ENCODE results near the gene ANKDD1B. TPM values are rescaled to one million over a fixed set of nuclear protein-coding genes. Genes with fewer than 3 reads are reported as not detected.
"Not testable (repeated sequence)": the region's sequence is repeated elsewhere in the genome, so short reads cannot be mapped to it uniquely, and the experiment has no call there.

The ANKDD1B gene
- total RNA-seq, 1 donor from 2014 or later, result 0.28 TPM

DNA sequence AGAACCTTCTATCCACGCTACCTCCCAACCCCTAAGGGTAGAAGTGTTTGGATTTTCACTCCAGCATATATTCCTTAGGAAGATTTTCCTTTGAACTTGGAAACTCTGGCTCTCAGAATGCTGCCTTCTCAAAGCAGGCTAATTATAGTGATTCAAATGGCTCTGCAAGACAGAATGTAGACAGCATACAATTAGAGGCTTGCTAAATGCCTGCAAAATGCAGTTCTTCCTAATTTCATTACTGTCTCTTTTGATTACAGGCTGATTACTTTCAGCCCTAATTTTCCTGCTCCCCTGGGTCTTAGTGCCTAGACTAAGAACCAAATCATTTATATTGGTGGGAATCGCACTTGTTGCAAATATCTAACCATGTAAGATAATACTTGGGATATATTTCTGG is 50.8 kb downstream of the ANKDD1B start:
- no peak for ATAC-seq

DNA sequence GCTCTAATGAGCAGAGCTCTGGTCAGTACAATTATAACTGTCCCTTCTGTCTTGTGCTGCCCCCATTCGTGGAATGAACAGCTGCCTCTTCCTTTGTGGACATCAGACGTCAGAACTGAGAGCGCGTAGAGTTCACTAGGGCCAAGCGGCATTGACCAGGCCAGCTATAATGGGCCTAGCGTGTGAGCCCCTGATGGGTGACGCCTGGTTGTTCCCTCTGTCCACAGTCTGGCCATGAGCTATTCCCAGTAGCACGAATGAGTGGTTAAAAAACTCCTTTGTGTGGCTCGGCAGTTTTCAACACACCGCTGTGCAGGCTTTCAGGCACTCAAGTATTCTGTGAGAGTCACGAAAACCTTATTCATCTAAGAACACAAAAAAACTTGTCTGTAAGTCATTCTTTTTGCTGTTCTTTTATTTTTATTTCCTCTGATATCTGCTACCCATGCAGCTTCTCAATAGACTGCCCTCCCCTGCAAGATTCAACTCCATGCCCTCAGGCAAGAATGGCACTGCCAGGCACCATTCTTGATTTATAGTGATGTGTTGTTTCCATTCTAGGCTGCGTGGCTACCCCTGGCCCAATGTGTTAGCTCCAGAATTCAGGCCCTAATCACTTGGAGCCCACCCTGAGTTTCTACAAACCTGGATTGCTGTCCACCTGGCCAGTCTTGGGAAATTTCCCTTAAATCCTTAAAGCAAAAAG is 52.5 kb downstream of the ANKDD1B start:
- ATAC-seq, result no peak

DNA sequence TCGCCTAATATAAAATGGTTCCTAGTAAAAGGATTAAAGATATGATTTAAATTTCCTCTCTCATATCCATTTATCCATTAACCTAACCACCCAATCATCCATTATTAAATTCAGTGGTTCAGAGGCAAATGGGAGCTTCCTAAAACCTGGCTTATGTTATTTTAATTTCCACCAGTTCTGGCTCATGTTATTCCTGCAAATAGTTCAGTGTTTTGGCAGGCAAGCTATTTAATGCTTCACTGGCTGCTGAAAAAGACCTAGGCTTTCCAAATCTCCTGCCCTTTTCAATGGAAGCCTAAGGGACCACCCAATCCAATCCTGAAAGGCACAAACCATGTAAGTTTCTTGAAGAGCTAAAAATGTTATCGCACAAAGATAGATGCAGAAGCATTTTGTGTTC is 53.7 kb downstream of the ANKDD1B start:
- no peak for ATAC-seq

DNA sequence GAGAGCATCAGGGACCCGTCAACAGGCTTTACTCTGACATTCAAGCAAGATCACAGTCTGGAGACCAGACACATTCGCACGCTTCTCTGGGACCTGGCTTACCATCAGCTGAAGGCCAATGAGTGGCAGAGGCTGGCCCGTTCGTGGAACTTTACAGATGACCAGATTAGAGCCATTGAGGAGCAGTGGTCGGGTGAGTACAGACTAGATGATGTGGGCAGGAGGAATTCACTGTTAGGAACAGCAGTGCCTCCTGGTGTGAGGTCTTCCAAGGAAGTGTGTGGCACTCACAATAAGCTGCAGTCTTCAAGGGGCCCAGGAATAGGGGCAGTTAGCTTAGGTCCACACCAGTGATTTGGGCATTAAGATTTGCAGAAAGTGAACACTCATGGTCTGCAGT is 55.5 kb downstream of the ANKDD1B start:
- no peak for ATAC-seq

DNA sequence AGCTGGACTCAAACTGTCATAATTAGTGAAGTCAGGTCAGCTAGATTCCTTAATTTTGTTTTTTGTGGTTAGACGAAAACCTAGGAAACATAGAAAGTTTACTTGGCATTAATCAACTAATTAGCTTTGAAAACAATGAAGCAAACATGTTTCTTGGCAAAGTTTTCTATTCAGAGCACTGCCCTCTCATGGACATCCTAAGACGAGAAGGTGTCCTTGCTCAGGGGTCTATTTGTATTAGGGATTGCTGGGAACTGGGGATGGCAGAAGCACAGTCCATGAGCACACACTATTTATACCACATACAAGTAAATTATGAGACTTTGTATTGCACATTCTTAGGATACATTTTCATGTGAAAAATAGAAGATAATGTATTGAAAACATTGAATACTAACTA is 56.3 kb downstream of the ANKDD1B start:
- no peak for ATAC-seq

DNA sequence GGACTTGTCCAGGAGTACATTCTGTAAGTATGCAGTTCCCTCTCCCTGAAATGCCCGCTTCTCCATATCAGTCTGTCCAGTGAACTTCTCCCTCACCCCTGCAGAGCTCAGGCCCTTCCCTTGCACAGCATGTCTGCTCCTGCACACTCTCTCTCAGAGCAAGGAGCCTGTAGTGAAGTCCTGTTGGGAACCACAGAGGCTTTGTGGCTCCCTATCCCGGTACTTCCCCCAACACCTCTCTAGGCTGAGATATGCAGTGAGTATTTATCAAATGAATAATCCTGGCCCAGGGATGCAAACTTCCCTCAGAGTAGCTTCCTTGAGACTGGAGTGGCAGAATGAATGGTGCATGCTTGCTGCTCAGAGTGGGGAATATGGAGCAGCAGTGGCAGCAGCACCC is 57.2 kb downstream of the ANKDD1B start:
- ATAC-seq, result peak; percentile 22

DNA sequence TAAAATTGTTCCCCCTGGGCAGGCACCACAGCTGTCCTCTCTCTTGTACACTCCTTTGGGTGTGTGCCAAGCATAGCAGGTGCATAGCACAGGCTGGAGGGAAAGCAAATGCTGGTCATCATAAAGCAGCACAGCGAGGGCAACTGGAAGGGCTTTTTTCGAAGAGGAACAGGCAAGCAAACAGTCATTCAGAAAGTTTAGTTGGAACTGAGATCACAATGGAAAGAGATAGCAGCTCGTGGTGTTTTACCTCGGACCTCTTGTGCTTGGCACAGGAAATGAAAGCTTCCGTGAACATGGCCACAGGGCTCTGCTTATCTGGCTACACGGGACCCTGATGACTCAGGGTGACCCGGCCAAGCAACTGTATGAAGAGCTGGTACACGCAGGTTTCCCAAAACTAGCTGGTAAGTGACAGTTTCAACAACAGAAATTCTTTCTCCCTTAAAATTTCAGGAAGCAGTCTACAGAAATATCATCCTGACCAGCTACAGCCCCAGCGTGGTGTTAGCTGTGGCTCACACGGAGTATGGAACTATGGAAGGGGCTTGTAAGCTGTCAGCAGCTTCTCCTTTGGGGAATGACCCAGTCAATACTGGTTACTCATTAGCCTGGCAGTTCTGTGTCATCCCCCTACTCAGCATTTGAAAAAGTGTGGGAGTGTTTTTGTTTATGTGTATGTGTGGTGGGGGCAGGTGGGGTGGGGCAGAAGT is 57.9 kb downstream of the ANKDD1B start:
- peak; percentile 57 for ATAC-seq

DNA sequence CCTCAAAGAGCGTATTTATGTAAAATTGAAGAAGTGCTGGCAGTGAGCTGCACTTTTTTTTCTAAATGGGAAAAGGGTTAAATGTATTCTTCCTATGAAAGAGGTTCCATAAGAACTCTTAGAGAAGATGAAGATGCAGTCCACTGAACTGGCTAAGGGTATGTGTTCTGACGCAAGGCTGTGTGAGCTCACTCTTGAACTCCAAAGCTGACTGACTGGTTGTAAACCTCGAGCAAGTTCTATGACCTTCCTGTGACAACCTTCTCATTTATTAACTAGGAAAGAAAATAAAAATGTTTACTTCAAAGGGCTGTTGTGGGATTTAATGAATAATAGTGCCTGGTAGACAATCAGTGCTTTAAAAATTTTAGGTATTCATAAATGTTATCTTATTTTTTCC is 59.3 kb downstream of the ANKDD1B start:
- ATAC-seq, result no peak

DNA sequence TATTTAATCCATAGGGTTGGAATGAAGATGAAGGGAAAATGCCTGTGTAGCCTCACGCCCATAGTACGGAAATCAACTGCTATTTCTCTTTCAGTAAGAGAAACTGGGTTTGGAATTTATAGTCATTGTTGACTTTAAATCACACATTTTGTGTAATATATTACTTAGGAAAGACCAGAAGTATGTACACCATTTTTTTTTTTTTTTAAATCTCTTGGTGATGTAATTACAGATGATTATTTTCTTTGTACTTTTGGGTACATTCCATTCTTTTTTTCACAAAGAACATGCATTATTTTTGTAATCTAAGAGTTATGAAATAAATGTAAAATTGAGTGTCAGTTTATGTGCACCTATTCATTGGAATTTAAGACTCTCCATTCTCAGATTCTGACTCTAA is 60.3 kb downstream of the ANKDD1B start:
- no peak for ATAC-seq

DNA sequence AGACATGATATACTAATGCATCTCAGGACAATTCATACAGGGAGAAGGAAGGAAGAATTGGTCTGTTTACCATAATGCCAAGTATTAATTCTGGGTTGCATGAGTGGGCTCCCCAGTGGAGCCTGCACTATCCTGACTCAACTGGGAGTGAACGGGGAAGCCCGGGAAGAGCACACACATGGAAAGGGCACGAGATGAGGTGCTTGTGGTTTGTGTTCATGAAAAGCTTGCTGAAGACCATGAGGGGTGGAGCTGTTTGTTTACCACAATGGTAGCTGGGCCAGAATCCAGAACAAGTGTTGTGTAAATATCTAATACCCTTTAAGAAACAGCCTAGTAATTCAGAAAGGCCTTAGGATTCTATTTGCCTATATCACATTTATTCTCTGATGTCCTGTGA is 61.4 kb downstream of the ANKDD1B start:
- ATAC-seq, result no peak

DNA sequence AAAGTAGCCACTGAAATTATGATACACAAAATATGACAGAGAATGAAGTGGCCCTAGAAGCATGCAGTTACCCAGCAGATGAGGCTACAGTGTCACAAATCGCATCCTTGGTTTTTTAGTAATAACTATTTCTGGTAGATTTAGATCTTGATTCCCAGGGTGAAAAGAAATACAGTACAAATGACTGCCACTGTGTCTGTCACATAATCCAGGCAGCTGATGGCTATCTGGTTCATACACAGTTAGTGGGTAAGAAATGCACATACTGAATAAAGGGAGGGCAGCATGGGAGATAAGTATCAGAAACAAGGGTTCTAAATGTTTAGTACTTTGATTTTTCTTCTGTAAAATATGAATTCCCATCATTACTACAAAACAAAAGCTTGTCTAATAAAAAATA is 64.5 kb downstream of the ANKDD1B start:
- ATAC-seq, result no peak

DNA sequence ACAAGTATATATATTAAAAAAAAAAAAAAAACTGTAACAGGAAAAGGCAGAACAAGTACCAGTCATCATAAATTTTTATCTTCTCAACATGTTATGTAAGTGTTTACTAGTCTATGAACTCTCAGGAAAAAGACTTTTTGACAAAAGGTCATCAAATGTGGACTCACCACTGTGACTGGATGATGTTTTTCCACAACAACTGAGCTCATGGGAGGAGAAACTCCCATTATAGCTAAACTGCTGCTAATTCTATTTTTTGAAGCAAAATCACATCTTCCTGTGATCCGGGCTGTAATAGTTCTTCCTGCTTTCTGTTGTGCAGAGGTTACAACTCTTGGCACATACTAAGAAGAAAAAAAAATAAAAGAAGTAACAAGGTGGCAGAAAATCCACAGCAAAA is 66.4 kb downstream of the ANKDD1B start:
- ATAC-seq, result no peak

DNA sequence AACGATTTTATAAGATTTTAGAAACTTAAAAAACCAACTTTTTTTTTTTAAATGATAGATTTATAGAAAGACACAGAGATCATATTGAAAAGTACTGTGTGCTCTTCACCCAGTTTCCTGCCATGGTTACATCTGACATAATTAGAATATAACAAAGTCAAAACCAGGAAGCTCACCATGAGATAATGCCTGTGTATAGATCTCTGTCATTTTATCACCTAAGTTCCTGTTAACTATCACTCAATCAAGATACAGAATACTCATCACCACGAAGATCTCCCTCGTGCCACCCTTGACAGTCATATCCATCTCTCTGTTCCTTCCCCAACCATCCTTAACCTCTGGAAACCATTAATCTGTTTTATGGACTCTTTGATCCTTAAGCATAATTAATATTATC is 66.9 kb downstream of the ANKDD1B start:
- ATAC-seq, result no peak

DNA sequence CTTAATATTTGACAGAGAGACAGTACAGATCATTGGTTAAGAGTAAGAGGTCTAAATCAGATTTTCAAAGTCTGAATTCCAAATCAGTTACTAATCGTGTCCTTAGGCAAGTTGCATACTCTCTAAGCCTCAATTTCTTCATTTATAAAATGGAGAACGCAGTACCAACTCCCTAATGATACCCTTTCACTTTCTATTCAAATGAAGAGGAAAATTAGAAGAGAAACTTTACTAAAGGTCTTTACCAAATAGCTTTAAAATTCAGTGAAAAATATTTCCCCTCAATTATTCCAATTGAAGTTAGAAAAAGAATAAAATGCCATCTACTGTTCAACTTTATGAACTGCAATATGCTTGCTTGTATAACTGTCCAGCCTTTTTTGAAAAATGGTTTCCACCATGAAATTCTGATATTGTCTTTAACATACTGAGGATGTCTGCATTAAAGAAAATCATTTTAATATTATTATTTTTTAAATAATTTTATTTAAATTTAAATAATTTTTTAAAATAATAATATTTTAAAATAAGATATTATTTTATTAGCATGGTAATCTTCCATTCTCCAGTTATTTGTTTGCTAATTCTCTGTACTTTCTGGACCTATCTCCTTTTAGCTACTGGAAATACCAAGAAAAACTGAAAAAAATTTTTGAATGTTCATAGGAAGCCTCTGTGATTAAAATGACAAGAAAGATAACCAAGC is 70.0 kb downstream of the ANKDD1B start:
- no peak for ATAC-seq

DNA sequence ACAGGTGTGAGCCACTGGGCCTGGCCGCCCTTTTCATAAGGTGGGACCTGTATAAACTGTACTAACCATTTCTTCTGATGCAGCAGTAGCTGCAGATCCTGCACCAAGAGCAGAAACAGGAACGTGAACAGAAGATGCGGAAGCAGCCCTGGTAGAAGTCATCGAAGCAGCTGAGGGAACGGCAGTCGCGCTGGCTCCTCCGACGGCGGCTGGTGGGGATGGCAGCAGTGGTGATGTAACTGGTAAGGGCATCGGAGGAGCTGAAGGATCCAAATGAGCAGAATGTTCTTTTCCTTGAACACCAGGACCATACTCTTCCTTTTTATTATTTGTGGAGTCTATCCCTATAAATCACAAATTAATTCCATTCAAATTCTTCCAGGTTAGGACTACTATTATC is 73.9 kb downstream of the ANKDD1B start:
- no peak for ATAC-seq

DNA sequence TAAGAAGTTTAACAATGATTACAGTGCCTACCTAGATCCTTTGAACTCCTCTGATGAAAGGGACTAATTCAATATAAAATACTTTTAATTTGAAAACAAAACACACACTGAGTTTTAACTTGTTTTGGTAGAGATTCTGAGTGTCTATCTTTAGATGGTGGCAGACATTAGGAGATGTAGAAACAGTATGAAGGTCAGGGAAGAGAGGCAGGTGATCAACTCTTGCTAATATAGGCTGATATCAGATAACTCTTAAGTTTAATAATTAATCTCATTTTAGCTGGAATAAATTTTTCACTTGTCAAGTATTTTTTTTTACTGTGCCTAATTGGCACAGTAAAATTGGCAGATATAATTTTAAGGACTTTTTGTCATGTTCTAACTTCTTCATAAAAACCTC is 75.2 kb downstream of the ANKDD1B start:
- no peak for ATAC-seq

DNA sequence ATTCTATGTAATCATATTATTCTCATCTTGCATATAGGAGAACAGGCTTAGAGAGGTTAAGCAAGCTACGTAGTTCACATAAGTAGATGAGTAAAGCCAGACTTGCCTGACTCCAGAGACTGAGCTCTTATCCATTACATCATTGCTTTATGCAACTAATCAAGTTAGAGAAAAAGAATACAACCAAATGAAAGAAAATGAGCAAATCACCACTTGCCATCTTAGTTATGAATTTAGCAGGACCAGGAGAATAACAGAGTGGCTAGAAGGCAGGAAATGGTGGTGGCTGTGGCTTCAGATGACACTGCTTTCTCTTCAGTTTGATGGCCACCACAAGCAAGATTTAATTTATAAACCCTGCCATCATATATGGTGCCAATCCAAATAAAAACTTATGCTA is 79.4 kb downstream of the ANKDD1B start:
- no peak for ATAC-seq

DNA sequence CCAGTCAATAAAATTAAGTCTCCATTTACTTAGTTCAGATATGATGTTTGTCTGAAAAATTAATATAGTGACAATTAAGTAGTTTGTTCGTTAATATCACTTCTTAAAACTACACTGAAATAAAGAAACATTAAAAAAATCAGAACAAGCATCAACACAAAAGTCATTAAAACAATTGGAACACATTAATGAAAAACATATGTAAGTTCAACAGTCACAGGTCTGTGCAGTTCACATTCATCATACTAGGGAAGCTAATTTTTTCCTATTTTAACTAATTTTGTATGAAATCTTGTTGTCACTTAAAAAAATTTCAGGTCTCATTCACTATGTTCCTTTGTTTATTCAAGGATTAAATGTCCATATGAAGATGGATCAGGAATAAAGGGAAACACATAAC is 83.5 kb downstream of the ANKDD1B start:
- no peak for ATAC-seq

DNA sequence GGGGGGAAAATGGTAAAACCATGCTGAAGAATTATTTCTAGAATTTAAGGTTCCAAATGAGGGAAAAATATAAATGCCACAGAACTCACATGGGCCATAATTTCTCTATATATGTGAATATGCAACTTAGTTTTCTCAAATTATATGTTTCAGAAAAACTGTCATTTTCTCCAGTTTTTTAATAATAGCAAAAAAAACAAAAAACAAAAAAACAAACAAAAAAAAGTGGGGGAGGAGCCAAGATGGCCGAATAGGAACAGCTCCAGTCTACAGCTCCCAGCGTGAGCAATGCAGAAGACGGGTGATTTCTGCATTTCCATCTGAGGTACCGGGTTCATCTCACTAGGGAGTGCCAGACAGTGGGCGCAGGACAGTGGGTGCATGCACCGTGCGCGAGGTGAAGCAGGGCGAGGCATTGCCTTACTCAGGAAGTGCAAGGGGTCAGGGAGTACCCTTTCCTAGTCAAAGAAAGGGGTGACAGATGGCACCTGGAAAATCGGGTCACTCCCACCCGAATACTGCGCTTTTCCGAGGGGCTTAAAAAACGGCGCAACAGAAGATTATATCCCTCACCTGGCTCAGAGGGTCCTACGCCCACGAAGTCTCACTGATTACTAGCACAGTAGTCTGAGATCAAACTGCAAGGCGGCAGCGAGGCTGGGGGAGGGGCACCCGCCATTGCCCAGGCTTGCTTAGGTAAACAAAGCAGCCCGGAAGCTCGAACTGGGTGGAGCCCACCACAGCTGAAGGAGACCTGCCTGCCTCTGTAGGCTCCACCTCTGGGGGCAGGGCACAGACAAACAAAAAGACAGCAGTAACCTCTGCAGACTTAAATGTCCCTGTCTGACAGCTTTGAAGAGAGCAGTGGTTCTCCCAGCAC is 84.5 kb downstream of the ANKDD1B start:
- ATAC-seq, result not testable (repeated sequence)

DNA sequence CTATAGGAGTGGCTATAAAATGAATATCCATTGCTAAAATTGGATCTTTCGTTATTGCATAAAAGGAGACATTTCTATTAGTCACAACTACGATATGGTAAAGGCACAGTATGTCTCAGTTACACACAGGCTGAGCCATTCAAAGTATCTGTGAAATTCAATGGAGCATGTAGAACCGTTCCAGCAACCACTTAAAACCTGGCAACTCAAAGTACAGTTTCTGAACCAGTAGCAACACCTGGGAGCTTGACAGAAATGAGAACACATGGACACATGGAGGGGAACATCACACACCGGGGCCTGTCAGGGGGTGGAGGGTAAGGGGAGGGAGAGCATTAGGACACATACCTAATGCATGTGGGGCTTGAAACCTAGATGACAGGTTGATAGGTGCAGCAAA is 90.6 kb downstream of the ANKDD1B start:
- no peak for ATAC-seq

DNA sequence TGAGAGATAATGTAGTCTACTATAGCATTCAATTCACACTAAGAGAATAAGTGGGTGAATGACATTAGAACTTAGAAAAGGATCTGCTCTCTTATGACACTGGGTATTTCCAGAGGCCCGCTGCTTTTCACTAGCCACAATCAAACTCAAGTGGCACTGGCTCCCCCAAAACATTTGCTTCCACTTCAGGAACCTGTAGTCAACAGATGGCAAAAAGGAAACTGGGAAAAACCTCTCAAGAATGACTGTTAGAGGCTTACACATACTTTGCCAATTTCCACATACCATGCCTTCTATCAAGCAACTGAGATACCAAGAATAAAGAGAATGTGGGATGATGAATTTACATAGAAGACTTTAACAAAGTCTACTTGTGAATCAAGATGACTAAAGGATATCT is 94.8 kb downstream of the ANKDD1B start:
- no peak for ATAC-seq

DNA sequence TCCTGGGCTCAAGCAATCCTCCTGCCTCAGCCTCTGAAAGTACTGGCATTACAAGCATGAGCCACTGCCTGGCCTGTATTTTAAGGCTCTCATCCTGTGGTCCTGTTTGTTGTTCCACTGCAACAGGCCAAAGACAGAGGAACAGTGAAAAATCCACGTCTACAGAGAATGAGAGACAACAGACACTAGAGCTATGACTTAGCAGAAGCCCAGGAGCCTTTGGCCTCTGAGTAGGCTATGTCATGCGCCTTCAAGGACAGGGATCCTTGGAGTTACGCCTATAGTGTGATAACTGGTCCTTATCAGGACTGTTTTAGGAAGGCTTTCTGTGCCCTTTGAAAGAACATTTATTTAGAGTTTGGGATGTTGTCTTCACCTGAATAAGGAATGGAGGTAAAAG is 95.5 kb downstream of the ANKDD1B start:
- no peak for ATAC-seq
